ENCODE data around the gene CLSTN3. TPM values are rescaled to one million over a fixed set of nuclear protein-coding genes. Genes with fewer than 3 reads are reported as not detected.

The CLSTN3 gene
- total and polyA plus RNA-seq, 2 of the 13 experiments (the other 11 are each of a cell fraction or from before 2014, with no cell fraction given) = 26.2 to 94.1 TPM

DNA sequence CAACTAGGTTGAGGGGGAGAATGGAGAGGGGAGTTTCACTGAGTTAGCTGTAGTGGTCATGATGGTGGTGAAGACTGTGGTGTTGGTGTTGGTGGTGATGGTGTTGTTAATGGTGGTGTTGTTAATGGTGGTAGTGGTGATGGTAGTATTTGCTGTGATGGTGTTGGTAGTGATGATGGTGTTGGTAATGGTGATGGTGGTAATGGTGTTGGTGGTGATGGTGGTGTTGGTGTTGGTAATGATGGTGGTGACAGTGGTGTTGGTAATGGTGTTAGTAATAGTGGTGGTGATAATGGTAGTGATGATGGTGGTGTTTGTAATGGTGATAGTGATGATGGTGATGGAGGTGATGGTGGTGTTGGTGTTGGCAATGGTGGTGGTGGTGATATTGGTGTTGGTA, 47.0 kb upstream of the CLSTN3 start:
- intact Hi-C loops (cut with micrococcal nuclease; ENCODE audit: unreplicated experiment) = no loop called here
- ChIA-PET POLR2A (no interaction called here), CTCF (ENCODE audit: low intra/inter-chr PET ratio, low total read pairs) (interaction anchor here (1.3 kb wide), 1 partner anchor 9 kb away, joined by 3 read pairs; the partner anchor contains the start of gene C1R)
- BruUV-seq (replicated peaks) = no TSS peak
- Histone ChIP-seq H3K9ac (ENCODE audit: insufficient read depth, low read depth, low read length) (no peak overlapping the region), H3K9me3 (ENCODE audit: low read length) (peaks cover 12% of the 10 kb centered on the region; the same call in 1 of the 2 replicates), H3K27me3 (ENCODE audit: control insufficient read depth in 1 of 2, insufficient read depth in 2 of 2, low read length in 2 of 2) (no peaks in the 10 kb centered on the region), H3K4me1 (ENCODE audit: insufficient read depth, low read length) (peaks cover 25% of the 10 kb centered on the region), H4K20me1 (ENCODE audit: insufficient read depth, low read length) (no peaks in the 10 kb centered on the region), H3K79me2 (ENCODE audit: insufficient read depth, low read length) (no peaks in the 10 kb centered on the region), H3K27ac (ENCODE audit: extremely low read length, insufficient read depth, low read length) (no peak overlapping the region), H3K4me2 (ENCODE audit: low read depth, low read length) (no peak overlapping the region), H2AFZ (ENCODE audit: low read length) (no peak overlapping the region), H3K4me3 (replicated peaks in 1 of 3; ENCODE audit: insufficient read depth in 1 of 3, low read depth in 2 of 3, low read length in 3 of 3) (no peak overlapping the region), H3K36me3 (replicated peaks in 1 of 2; ENCODE audit: control insufficient read depth in 1 of 2, insufficient read depth in 2 of 2, low read length in 2 of 2) (no peaks in the 10 kb centered on the region)
- FAIRE-seq = no peak
- in situ Hi-C loops (cut with HindIII; ENCODE audit: extremely low pct_ligation_motif_present, low pct_unique_long_range_greater_than_20kb) = no loop called here
- ATAC-seq = no peak
- DNase-seq (ENCODE audit: low spot score) = no peak
- 0 out of 2 replicates have a peak, but pooled peaks have one; percentile 11 for TF ChIP-seq LCORL (IDR thresholded peaks at IDR 0.05)
- TF ChIP-seq LCORL (CRISPR knock-in tag; IDR thresholded peaks at IDR 0.05) = no peak
- TF ChIP-seq CBFB (CRISPR knock-in tag; IDR thresholded peaks at IDR 0.05) = no peak
- no peak for TF ChIP-seq MTA3 (CRISPR knock-in tag; IDR thresholded peaks at IDR 0.05)
- TF ChIP-seq SOX6 (IDR thresholded peaks at IDR 0.05) = no peak
- TF ChIP-seq SOX6 (CRISPR knock-in tag; IDR thresholded peaks at IDR 0.05) = no peak
- TF ChIP-seq TARDBP (CRISPR knock-in tag; IDR thresholded peaks at IDR 0.05) = no peak
- no peak for TF ChIP-seq ZNF780A (CRISPR knock-in tag; IDR thresholded peaks at IDR 0.05)
- peak; percentile 84 for TF ChIP-seq PHB2 (IDR thresholded peaks at IDR 0.05; ENCODE audit: partially characterized antibody)
- peak; percentile 81; the same call in 1 of the 2 replicates for TF ChIP-seq CREB1 (IDR thresholded peaks at IDR 0.05)
- TF ChIP-seq CREB1 (CRISPR knock-in tag; IDR thresholded peaks at IDR 0.05) = no peak
- no peak for TF ChIP-seq ZNF253 (CRISPR knock-in tag; IDR thresholded peaks at IDR 0.05; ENCODE audit: borderline replicate concordance)
- TF ChIP-seq ZBTB42 (CRISPR knock-in tag; IDR thresholded peaks at IDR 0.05) = no peak
- 0 out of 2 replicates have a peak, but pooled peaks have one; percentile 10 for TF ChIP-seq ATF7 (IDR thresholded peaks at IDR 0.05)
- no peak for TF ChIP-seq ATF7 (CRISPR knock-in tag; IDR thresholded peaks at IDR 0.05)
- TF ChIP-seq, protein P1, sequence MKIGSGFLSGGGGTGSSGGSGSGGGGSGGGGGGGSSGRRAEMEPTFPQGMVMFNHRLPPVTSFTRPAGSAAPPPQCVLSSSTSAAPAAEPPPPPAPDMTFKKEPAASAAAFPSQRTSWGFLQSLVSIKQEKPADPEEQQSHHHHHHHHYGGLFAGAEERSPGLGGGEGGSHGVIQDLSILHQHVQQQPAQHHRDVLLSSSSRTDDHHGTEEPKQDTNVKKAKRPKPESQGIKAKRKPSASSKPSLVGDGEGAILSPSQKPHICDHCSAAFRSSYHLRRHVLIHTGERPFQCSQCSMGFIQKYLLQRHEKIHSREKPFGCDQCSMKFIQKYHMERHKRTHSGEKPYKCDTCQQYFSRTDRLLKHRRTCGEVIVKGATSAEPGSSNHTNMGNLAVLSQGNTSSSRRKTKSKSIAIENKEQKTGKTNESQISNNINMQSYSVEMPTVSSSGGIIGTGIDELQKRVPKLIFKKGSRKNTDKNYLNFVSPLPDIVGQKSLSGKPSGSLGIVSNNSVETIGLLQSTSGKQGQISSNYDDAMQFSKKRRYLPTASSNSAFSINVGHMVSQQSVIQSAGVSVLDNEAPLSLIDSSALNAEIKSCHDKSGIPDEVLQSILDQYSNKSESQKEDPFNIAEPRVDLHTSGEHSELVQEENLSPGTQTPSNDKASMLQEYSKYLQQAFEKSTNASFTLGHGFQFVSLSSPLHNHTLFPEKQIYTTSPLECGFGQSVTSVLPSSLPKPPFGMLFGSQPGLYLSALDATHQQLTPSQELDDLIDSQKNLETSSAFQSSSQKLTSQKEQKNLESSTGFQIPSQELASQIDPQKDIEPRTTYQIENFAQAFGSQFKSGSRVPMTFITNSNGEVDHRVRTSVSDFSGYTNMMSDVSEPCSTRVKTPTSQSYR (CRISPR knock-in tag; IDR thresholded peaks at IDR 0.05; ENCODE audit: borderline replicate concordance) = no peak
- peak; percentile 18; the same call in 1 of the 2 replicates for TF ChIP-seq FOXA1 (IDR thresholded peaks at IDR 0.05)
- TF ChIP-seq FOXA1 (CRISPR knock-in tag; IDR thresholded peaks at IDR 0.05) = no peak
- no peak for TF ChIP-seq EED (CRISPR knock-in tag; IDR thresholded peaks at IDR 0.05)
- TF ChIP-seq, protein P2, sequence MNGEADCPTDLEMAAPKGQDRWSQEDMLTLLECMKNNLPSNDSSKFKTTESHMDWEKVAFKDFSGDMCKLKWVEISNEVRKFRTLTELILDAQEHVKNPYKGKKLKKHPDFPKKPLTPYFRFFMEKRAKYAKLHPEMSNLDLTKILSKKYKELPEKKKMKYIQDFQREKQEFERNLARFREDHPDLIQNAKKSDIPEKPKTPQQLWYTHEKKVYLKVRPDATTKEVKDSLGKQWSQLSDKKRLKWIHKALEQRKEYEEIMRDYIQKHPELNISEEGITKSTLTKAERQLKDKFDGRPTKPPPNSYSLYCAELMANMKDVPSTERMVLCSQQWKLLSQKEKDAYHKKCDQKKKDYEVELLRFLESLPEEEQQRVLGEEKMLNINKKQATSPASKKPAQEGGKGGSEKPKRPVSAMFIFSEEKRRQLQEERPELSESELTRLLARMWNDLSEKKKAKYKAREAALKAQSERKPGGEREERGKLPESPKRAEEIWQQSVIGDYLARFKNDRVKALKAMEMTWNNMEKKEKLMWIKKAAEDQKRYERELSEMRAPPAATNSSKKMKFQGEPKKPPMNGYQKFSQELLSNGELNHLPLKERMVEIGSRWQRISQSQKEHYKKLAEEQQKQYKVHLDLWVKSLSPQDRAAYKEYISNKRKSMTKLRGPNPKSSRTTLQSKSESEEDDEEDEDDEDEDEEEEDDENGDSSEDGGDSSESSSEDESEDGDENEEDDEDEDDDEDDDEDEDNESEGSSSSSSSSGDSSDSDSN (CRISPR knock-in tag; IDR thresholded peaks at IDR 0.05) = no peak
- no peak for TF ChIP-seq ZNF234 (CRISPR knock-in tag; conservative IDR thresholded peaks at IDR 0.05)
- TF ChIP-seq ZFAT (CRISPR knock-in tag; conservative IDR thresholded peaks at IDR 0.05) = no peak
- TF ChIP-seq, protein P3, sequence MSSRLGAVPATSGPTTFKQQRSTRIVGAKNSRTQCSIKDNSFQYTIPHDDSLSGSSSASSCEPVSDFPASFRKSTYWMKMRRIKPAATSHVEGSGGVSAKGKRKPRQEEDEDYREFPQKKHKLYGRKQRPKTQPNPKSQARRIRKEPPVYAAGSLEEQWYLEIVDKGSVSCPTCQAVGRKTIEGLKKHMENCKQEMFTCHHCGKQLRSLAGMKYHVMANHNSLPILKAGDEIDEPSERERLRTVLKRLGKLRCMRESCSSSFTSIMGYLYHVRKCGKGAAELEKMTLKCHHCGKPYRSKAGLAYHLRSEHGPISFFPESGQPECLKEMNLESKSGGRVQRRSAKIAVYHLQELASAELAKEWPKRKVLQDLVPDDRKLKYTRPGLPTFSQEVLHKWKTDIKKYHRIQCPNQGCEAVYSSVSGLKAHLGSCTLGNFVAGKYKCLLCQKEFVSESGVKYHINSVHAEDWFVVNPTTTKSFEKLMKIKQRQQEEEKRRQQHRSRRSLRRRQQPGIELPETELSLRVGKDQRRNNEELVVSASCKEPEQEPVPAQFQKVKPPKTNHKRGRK (CRISPR knock-in tag; IDR thresholded peaks at IDR 0.05) = no peak

Measured in HepG2 (cell line).